GM12878 (cell line): ENCODE results near the gene MGARP.

ENCODE experiments used
- ASH2L ChIP-seq: fragments of 300-600, 200-600 bp; sonication (generic); IDR thresholded peaks from 2 replicates; pipeline ENCODE4 v1.6.1; 2017; ENCODE audit warnings: low read depth, mild to moderate bottlenecking, borderline replicate concordance
- ATF7 ChIP-seq: fragments of 450-650 bp; IDR thresholded peaks from 2 replicates; pipeline ENCODE4 v1.6.1; 2016; ENCODE audit warnings: low read depth, mild to moderate bottlenecking
- ETV6 ChIP-seq, 2 experiments: fragments of 450-650 bp in 1 of 2; IDR thresholded peaks in 1 of 2; conservative IDR thresholded peaks in 1 of 2; 2 replicates each; pipeline ENCODE4 v1.6.1; 2014; ENCODE audit warnings: antibody characterized with exemption in 1 of 2, borderline replicate concordance in 1 of 2, low read depth in 1 of 2, mild to moderate bottlenecking in 1 of 2, moderate library complexity in 1 of 2
- EZH2 ChIP-seq: IDR thresholded peaks from 2 replicates; pipeline ENCODE4 v1.6.1; 2012; ENCODE audit warnings: low read depth, mild to moderate bottlenecking, control low read depth, inconsistent platforms, low read length, borderline replicate concordance; ENCODE audit not compliant: control insufficient read depth
- POLR2A ChIP-seq: IDR thresholded peaks from 2 replicates; pipeline ENCODE4 v1.6.1; 2011; ENCODE audit warnings: low read depth, mild to moderate bottlenecking, low read length
- SIN3A ChIP-seq: IDR thresholded peaks from 2 replicates; pipeline ENCODE4 v1.6.1; 2012; ENCODE audit warnings: low read depth, low read length, improper control_type of control experiment
- SP1 ChIP-seq: IDR thresholded peaks from one replicate; pipeline ENCODE4 v1.6.1; 2011; ENCODE audit warnings: low read depth, low read length
- SUZ12 ChIP-seq: fragments of 200-600 bp; sonication (generic); IDR thresholded peaks from one replicate; pipeline ENCODE4 v1.6.1; 2018; ENCODE audit warnings: antibody characterized with exemption, mild to moderate bottlenecking; ENCODE audit not compliant: unreplicated experiment
- YY1 ChIP-seq: IDR thresholded peaks from 2 replicates; pipeline ENCODE4 v1.6.1; 2011; ENCODE audit warnings: low read depth, mild to moderate bottlenecking, low read length
- ZNF207 ChIP-seq: fragments of 450-650 bp; IDR thresholded peaks from 2 replicates; pipeline ENCODE4 v1.6.1; 2014; ENCODE audit warnings: antibody characterized with exemption, mild to moderate bottlenecking, borderline replicate concordance
- TF ChIP-seq, protein P1 (sequence below), 3 experiments: IDR thresholded peaks in 2 of 3; conservative IDR thresholded peaks in 1 of 3; 2 replicates each; pipeline ENCODE4 v1.5.1; 2011; ENCODE audit warnings: low read depth in 3 of 3, low read length in 3 of 3, mild to moderate bottlenecking in 3 of 3, control low read depth in 2 of 3, moderate library complexity in 2 of 3, inconsistent platforms in 1 of 3, mixed read lengths in 1 of 3; ENCODE audit not compliant: control insufficient read depth in 2 of 3, insufficient read depth in 1 of 3; ENCODE audit errors: extremely low read depth in 1 of 3
- TF ChIP-seq, protein P2 (sequence below): IDR thresholded peaks from 2 replicates; pipeline ENCODE4 v1.6.1; 2011; ENCODE audit warnings: low read depth, low read length, improper control_type of control experiment, borderline replicate concordance
- TF ChIP-seq, protein P3 (sequence below): IDR thresholded peaks from 2 replicates; pipeline ENCODE4 v1.6.1; 2012; ENCODE audit warnings: low read depth, low read length, improper control_type of control experiment
- TF ChIP-seq, protein P4 (sequence below): IDR thresholded peaks from 2 replicates; pipeline ENCODE4 v1.6.1; 2012; ENCODE audit warnings: improper control_type of control experiment, low read depth, low read length; ENCODE audit not compliant: insufficient replicate concordance

DNA sequence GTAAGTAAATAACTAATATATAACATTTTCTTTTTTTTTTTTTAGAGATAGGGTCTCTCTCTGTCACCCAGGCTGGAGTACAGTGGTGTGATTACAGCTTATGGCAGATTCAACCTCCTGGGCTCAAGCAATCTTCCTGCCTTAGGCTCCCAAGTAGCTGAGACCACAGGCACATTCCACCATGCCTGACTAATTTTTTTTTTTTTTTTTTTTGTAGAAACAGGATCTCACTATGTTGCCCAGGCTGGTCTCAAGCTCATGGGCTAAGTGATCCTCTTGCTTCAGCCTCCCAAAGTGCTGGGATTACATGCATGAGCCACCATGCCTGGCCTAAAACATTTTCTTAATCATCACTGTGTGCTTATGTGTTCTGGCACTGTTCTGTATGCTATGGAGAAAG, 32.8 kb downstream of the MGARP start:
- TF ChIP-seq POLR2A = no peak
- TF ChIP-seq, protein P1, sequence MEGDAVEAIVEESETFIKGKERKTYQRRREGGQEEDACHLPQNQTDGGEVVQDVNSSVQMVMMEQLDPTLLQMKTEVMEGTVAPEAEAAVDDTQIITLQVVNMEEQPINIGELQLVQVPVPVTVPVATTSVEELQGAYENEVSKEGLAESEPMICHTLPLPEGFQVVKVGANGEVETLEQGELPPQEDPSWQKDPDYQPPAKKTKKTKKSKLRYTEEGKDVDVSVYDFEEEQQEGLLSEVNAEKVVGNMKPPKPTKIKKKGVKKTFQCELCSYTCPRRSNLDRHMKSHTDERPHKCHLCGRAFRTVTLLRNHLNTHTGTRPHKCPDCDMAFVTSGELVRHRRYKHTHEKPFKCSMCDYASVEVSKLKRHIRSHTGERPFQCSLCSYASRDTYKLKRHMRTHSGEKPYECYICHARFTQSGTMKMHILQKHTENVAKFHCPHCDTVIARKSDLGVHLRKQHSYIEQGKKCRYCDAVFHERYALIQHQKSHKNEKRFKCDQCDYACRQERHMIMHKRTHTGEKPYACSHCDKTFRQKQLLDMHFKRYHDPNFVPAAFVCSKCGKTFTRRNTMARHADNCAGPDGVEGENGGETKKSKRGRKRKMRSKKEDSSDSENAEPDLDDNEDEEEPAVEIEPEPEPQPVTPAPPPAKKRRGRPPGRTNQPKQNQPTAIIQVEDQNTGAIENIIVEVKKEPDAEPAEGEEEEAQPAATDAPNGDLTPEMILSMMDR (IDR thresholded peaks at IDR 0.05 in 2 of 3, conservative IDR thresholded peaks at IDR 0.05 in 1 of 3; ENCODE audit: control insufficient read depth in 2 of 3, extremely low read depth in 1 of 3, insufficient read depth in 1 of 3, low read depth in 3 of 3, low read length in 3 of 3) = no peak
- TF ChIP-seq, protein P2, sequence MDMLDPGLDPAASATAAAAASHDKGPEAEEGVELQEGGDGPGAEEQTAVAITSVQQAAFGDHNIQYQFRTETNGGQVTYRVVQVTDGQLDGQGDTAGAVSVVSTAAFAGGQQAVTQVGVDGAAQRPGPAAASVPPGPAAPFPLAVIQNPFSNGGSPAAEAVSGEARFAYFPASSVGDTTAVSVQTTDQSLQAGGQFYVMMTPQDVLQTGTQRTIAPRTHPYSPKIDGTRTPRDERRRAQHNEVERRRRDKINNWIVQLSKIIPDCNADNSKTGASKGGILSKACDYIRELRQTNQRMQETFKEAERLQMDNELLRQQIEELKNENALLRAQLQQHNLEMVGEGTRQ = no peak
- no peak for TF ChIP-seq EZH2
- TF ChIP-seq YY1 = no peak
- TF ChIP-seq SUZ12 = no peak
- TF ChIP-seq SIN3A = no peak
- TF ChIP-seq ETV6 (conservative IDR thresholded peaks at IDR 0.05 in 1 of 2, IDR thresholded peaks at IDR 0.05 in 1 of 2; ENCODE audit: borderline replicate concordance in 1 of 2, low read depth in 1 of 2) = no peak
- no peak for TF ChIP-seq SP1
- no peak for TF ChIP-seq ATF7
- no peak for TF ChIP-seq ZNF207
- no peak for TF ChIP-seq ASH2L
- TF ChIP-seq, protein P3, sequence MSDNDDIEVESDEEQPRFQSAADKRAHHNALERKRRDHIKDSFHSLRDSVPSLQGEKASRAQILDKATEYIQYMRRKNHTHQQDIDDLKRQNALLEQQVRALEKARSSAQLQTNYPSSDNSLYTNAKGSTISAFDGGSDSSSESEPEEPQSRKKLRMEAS = no peak
- TF ChIP-seq, protein P4, sequence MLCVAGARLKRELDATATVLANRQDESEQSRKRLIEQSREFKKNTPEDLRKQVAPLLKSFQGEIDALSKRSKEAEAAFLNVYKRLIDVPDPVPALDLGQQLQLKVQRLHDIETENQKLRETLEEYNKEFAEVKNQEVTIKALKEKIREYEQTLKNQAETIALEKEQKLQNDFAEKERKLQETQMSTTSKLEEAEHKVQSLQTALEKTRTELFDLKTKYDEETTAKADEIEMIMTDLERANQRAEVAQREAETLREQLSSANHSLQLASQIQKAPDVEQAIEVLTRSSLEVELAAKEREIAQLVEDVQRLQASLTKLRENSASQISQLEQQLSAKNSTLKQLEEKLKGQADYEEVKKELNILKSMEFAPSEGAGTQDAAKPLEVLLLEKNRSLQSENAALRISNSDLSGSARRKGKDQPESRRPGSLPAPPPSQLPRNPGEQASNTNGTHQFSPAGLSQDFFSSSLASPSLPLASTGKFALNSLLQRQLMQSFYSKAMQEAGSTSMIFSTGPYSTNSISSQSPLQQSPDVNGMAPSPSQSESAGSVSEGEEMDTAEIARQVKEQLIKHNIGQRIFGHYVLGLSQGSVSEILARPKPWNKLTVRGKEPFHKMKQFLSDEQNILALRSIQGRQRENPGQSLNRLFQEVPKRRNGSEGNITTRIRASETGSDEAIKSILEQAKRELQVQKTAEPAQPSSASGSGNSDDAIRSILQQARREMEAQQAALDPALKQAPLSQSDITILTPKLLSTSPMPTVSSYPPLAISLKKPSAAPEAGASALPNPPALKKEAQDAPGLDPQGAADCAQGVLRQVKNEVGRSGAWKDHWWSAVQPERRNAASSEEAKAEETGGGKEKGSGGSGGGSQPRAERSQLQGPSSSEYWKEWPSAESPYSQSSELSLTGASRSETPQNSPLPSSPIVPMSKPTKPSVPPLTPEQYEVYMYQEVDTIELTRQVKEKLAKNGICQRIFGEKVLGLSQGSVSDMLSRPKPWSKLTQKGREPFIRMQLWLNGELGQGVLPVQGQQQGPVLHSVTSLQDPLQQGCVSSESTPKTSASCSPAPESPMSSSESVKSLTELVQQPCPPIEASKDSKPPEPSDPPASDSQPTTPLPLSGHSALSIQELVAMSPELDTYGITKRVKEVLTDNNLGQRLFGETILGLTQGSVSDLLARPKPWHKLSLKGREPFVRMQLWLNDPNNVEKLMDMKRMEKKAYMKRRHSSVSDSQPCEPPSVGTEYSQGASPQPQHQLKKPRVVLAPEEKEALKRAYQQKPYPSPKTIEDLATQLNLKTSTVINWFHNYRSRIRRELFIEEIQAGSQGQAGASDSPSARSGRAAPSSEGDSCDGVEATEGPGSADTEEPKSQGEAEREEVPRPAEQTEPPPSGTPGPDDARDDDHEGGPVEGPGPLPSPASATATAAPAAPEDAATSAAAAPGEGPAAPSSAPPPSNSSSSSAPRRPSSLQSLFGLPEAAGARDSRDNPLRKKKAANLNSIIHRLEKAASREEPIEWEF = no peak
